Trophoblast cell (in vitro differentiated cells and primary cell): Measurements from ENCODE around the gene ITPKB.
A peak's percentile ranks its signal among the peaks of the same experiment; 100 is the strongest.
"Not testable (repeated sequence)": the region's sequence is repeated elsewhere in the genome, so short reads cannot be mapped to it uniquely, and the experiment has no call there.

Experiments used
- DNase-seq, 2 donors: peaks; one replicate each; pipeline ENCODE4 v3.0.0-alpha.2; 2016
- H2AFZ ChIP-seq: 2 replicates; pipeline ENCODE4 v1.6.1; 2013; ENCODE audit warnings: low read length, moderate library complexity, mild to moderate bottlenecking; ENCODE audit not compliant: insufficient read depth, poor library complexity
- H2AK5ac ChIP-seq: 2 replicates; pipeline ENCODE4 v1.6.1; 2013; ENCODE audit warnings: mild to moderate bottlenecking, low read length
- H2BK120ac ChIP-seq: 2 replicates; pipeline ENCODE4 v1.6.1; 2013; ENCODE audit warnings: low read length, mild to moderate bottlenecking, moderate library complexity; ENCODE audit not compliant: insufficient read depth, poor library complexity
- H2BK12ac ChIP-seq: 2 replicates; pipeline ENCODE4 v1.6.1; 2013; ENCODE audit warnings: mild to moderate bottlenecking, low read length, moderate library complexity
- H2BK5ac ChIP-seq: 2 replicates; pipeline ENCODE4 v1.6.1; 2013; ENCODE audit warnings: low read length, low read depth, moderate library complexity, mild to moderate bottlenecking; ENCODE audit not compliant: poor library complexity
- H3K14ac ChIP-seq: 2 replicates; pipeline ENCODE4 v1.6.1; 2013; ENCODE audit warnings: mild to moderate bottlenecking, low read length
- H3K18ac ChIP-seq: 2 replicates; pipeline ENCODE4 v1.6.1; 2013; ENCODE audit warnings: mild to moderate bottlenecking, low read length
- H3K23ac ChIP-seq: 2 replicates; pipeline ENCODE4 v1.6.1; 2013; ENCODE audit warnings: low read length
- H3K27ac ChIP-seq: 2 replicates; pipeline ENCODE4 v1.5.1; 2013; ENCODE audit warnings: low read depth, mild to moderate bottlenecking, inconsistent platforms, low read length, moderate library complexity
- H3K27me3 ChIP-seq: 2 replicates; pipeline ENCODE4 v1.6.1; 2013; ENCODE audit warnings: inconsistent platforms, mild to moderate bottlenecking, low read length, moderate library complexity; ENCODE audit not compliant: insufficient read depth
- H3K36me3 ChIP-seq, 2 experiments: 1 replicate in 1 of 2; 2 replicates in 1 of 2; pipeline ENCODE4 v1.6.1; 2013; ENCODE audit warnings: low read length in 2 of 2, mild to moderate bottlenecking in 2 of 2, moderate library complexity in 1 of 2; ENCODE audit not compliant: insufficient read depth in 2 of 2, control insufficient read depth in 1 of 2
- H3K4ac ChIP-seq: 2 replicates; pipeline ENCODE4 v1.6.1; 2013; ENCODE audit warnings: low read depth, mild to moderate bottlenecking, low read length, moderate library complexity
- H3K4me1 ChIP-seq, 2 experiments: 1 replicate in 1 of 2; 2 replicates in 1 of 2; pipeline ENCODE4 v1.6.1; 2013; ENCODE audit warnings: low read length in 2 of 2, mild to moderate bottlenecking in 2 of 2, moderate library complexity in 1 of 2; ENCODE audit not compliant: insufficient read depth in 2 of 2, control insufficient read depth in 1 of 2
- H3K4me2 ChIP-seq: 2 replicates; pipeline ENCODE4 v1.6.1; 2013; ENCODE audit warnings: inconsistent platforms, mild to moderate bottlenecking, low read length, moderate library complexity
- H3K4me3 ChIP-seq: 2 replicates; pipeline ENCODE4 v1.5.1; 2013; ENCODE audit warnings: mild to moderate bottlenecking, low read depth, low read length, inconsistent platforms
- H3K79me1 ChIP-seq: one replicate; pipeline ENCODE4 v1.6.1; 2013; ENCODE audit warnings: low read length
- H3K79me2 ChIP-seq: 2 replicates; pipeline ENCODE4 v1.6.1; 2013; ENCODE audit warnings: low read length, mild to moderate bottlenecking; ENCODE audit not compliant: control insufficient read depth, insufficient read depth, poor library complexity
- H3K9ac ChIP-seq: 2 replicates; pipeline ENCODE4 v1.6.1; 2013; ENCODE audit warnings: mild to moderate bottlenecking, low read length
- H3K9me3 ChIP-seq: 2 replicates; pipeline ENCODE4 v1.6.1; 2013; ENCODE audit warnings: low read depth, mild to moderate bottlenecking, control low read depth, inconsistent platforms, low read length; ENCODE audit not compliant: insufficient read depth
- H4K12ac ChIP-seq: 2 replicates; pipeline ENCODE4 v1.6.1; 2013; ENCODE audit warnings: low read depth, mild to moderate bottlenecking, low read length, moderate library complexity
- H4K8ac ChIP-seq: 2 replicates; pipeline ENCODE4 v1.6.1; 2013; ENCODE audit warnings: low read depth, mild to moderate bottlenecking, low read length, moderate library complexity
- H4K91ac ChIP-seq: one replicate; pipeline ENCODE4 v1.6.1; 2013; ENCODE audit warnings: low read depth, mild to moderate bottlenecking, low read length, moderate library complexity
- WGBS: extraction: QIAGEN DNeasy Blood & Tissue Kit; methylation state at CpG from one replicate; pipeline ENCODE4 v1.1.7; 2013; ENCODE audit warnings: missing lambda C conversion rate; ENCODE audit not compliant: insufficient read length, insufficient coverage; ENCODE audit errors: extremely low coverage; 5-methylcytosine and 5-hydroxymethylcytosine counted together

Gene ITPKB

GRCh38 chr1:226641671-226642231, 97.3 kb downstream of the ITPKB start:
- H3K14ac ChIP-seq, result peak overlapping the region; percentile 13
- no peak overlapping the region for H3K23ac ChIP-seq
- no peak overlapping the region for H2AFZ ChIP-seq
- no peak overlapping the region for H4K12ac ChIP-seq
- no peak overlapping the region for H3K4ac ChIP-seq
- no peak for DNase-seq
- H3K79me1 ChIP-seq, result peaks cover 2% of the 10 kb centered on the region
- H3K9ac ChIP-seq, result no peak overlapping the region
- no peak overlapping the region for H2BK5ac ChIP-seq
- no peaks in the 10 kb centered on the region for H3K79me2 ChIP-seq
- no peak overlapping the region for H3K4me2 ChIP-seq
- no peak overlapping the region for H3K18ac ChIP-seq
- no peak overlapping the region for H4K8ac ChIP-seq
- peaks cover 28 to 35% of the 10 kb centered on the region in 2 experiments for H3K4me1 ChIP-seq
- peaks cover 0 to 3% of the 10 kb centered on the region in 2 experiments for H3K36me3 ChIP-seq
- no CpG with 5 or more reads among the region's 23 CpGs for WGBS
- no peak overlapping the region for H3K27ac ChIP-seq
- no peak overlapping the region for H3K4me3 ChIP-seq
- no peak overlapping the region for H2BK120ac ChIP-seq
- peak overlapping the region; percentile 42 for H2AK5ac ChIP-seq
- peak overlapping the region; percentile 2 for H4K91ac ChIP-seq
- H3K27me3 ChIP-seq, result no peaks in the 10 kb centered on the region
- H3K9me3 ChIP-seq, result peaks cover 2% of the 10 kb centered on the region
- H2BK12ac ChIP-seq, result no peak overlapping the region

- Histone ChIP-seq H3K4me2 (no peak overlapping the region), H3K79me1 (peaks cover 2% of the 10 kb centered on the region), H3K18ac (no peak overlapping the region), H4K91ac (no peak overlapping the region), H2BK120ac (no peak overlapping the region), H3K79me2 (no peaks in the 10 kb centered on the region), H3K9me3 (peaks cover 2% of the 10 kb centered on the region), H3K4me3 (no peak overlapping the region), H2BK12ac (peak overlapping the region; percentile 25), H3K23ac (no peak overlapping the region), H2AK5ac (no peak overlapping the region), H2AFZ (no peak overlapping the region), H3K27ac (no peak overlapping the region), H3K36me3 (peaks cover 0 to 2% of the 10 kb centered on the region in 2 experiments), H3K4ac (no peak overlapping the region), H3K27me3 (no peaks in the 10 kb centered on the region), H3K14ac (peak overlapping the region; percentile 41), H4K8ac (no peak overlapping the region), H2BK5ac (no peak overlapping the region), H4K12ac (no peak overlapping the region), H3K4me1 (peaks cover 20 to 27% of the 10 kb centered on the region in 2 experiments), H3K9ac (no peak overlapping the region)
- no peak for DNase-seq
- WGBS, result no CpG with 5 or more reads among the region's 23 CpGs
Observed at GRCh38 chr1:226640321-226641136, 98.6 kb downstream of the ITPKB start.

GRCh38 chr1:226639631-226640061, 99.4 kb downstream of the ITPKB start:
- Histone ChIP-seq H4K8ac (no peak overlapping the region), H3K36me3 (peaks cover 0 to 2% of the 10 kb centered on the region in 2 experiments), H3K14ac (no peak overlapping the region), H3K79me2 (no peaks in the 10 kb centered on the region), H3K4me3 (no peak overlapping the region), H3K4ac (no peak overlapping the region), H2AK5ac (peak overlapping the region; percentile 87), H3K27ac (no peak overlapping the region), H3K18ac (no peak overlapping the region), H3K4me1 (peaks cover 18 to 24% of the 10 kb centered on the region in 2 experiments), H2AFZ (no peak overlapping the region), H3K9me3 (peaks cover 2% of the 10 kb centered on the region), H4K12ac (no peak overlapping the region), H3K23ac (no peak overlapping the region), H4K91ac (no peak overlapping the region), H2BK5ac (no peak overlapping the region), H3K27me3 (no peaks in the 10 kb centered on the region), H2BK120ac (no peak overlapping the region), H2BK12ac (peak overlapping the region; percentile 48), H3K9ac (no peak overlapping the region), H3K79me1 (peaks cover 2% of the 10 kb centered on the region), H3K4me2 (no peak overlapping the region)
- DNase-seq, result no peak
- WGBS, result no CpG with 5 or more reads among the region's 18 CpGs

GRCh38 chr1:226639206-226639605, 99.9 kb downstream of the ITPKB start:
- not testable (repeated sequence) for H3K9ac ChIP-seq, H3K4ac ChIP-seq, H3K36me3 ChIP-seq, H3K4me2 ChIP-seq, H3K4me3 ChIP-seq, H3K23ac ChIP-seq, H2AK5ac ChIP-seq, H2BK120ac ChIP-seq, H4K91ac ChIP-seq, H2AFZ ChIP-seq, H3K27ac ChIP-seq, H3K18ac ChIP-seq, H3K14ac ChIP-seq, H3K9me3 ChIP-seq, H2BK5ac ChIP-seq, H3K27me3 ChIP-seq, H3K79me1 ChIP-seq, H4K8ac ChIP-seq, DNase-seq, H2BK12ac ChIP-seq, H3K79me2 ChIP-seq, H4K12ac ChIP-seq
- no CpG with 5 or more reads among the region's 8 CpGs for WGBS
- peaks cover 18 to 24% of the 10 kb centered on the region in 2 experiments for H3K4me1 ChIP-seq
